H1 (cell line): ENCODE data around the gene PRRC2A. TPM values are rescaled to one million over a fixed set of nuclear protein-coding genes. Genes with fewer than 3 reads are reported as not detected.

ENCODE experiments used
- CEBPB ChIP-seq: IDR thresholded peaks from 2 replicates; pipeline ENCODE4 v1.6.1; 2012; ENCODE audit warnings: low read depth, low read length
- RAD21 ChIP-seq, 2 experiments: IDR thresholded peaks in 1 of 2; conservative IDR thresholded peaks in 1 of 2; 2 replicates each; pipeline ENCODE4 v1.6.1; 2011; ENCODE audit warnings: low read depth in 2 of 2, low read length in 2 of 2, improper control_type of control experiment in 1 of 2, inconsistent platforms in 1 of 2, mild to moderate bottlenecking in 1 of 2, moderate library complexity in 1 of 2
- SIN3A ChIP-seq, 2 experiments: IDR thresholded peaks in 1 of 2; conservative IDR thresholded peaks in 1 of 2; 2 replicates each; pipeline ENCODE4 v1.6.1; 2011 to 2012; ENCODE audit warnings: low read length in 2 of 2, improper control_type of control experiment in 1 of 2, low read depth in 1 of 2, mild to moderate bottlenecking in 1 of 2
- polyA plus RNA-seq, 7 experiments: library from polyadenylated mRNA; depleted of rRNA in 3 of 7; stranded (reverse) in 5 of 7; unstranded in 2 of 7; fragments of >200 nt in 5 of 7; fragments of 200-250 nt in 2 of 7; gene quantifications; 1 replicate in 5 of 7; 2 replicates in 1 of 7; 4 replicates in 1 of 7; pipeline versions ENCODE4 v1.2.1 to v1.2.3, GENCODE V29; 2011 to 2013; ENCODE audit warnings: missing spikeins in 2 of 7, mixed read lengths in 2 of 7
- total RNA-seq: library from RNA; stranded (reverse); fragmentation: NEBNext Ultra II Directional; extraction: Animal tissue kit (Norgen Biotek cat#: 25700); gene quantifications from 2 replicates; pipeline ENCODE4 v1.2.1, GENCODE V29; 2021

PRRC2A gene
- total and polyA plus RNA-seq, 2 of the 8 experiments (the other 6 are each of a cell fraction or from before 2014, with no cell fraction given): 118 to 300 TPM

DNA sequence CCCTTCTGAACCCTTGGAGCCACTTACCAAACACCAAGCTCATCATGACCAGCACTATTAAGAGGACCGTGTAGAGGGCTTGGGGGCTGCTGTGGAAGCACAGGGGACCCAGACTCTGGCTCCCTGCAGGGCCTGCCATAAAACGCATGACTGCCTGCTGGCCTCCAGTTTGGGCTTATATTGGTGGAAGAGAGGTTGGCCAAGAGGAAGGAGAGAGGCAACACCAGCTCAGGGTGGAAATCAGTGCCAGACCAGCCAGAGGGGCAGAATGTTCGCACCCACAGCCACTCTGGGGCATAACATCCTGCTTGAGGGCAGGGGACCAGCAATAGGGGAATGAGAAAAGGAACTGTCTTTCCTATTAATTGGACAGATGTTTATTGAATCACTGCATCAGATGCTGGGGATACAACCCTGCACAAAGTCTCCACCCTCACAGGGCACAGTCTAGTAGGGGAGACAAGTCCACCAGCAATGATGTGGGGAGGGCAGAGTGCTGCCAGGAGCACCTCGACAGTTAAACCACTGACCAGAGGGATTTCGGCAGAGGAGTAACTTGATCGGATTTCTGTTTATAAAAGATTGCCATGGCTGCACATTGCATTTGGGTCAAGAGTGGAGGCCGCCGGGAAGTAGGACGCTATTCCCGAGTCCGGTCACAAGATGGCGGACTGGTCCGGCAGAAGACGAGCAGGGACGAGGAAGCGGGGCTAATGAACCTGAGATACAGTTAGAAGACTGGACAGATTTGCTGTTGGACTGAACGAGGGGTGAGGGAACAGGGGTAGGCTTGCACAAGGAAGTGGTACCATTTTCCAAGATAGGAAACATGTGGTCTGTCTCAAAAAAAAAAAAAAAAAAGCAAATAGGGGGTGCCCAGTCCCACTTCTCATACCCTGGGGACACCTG lies 60.0 kb downstream of the PRRC2A start, which contains the start of gene LY6G5C (continued):
- TF ChIP-seq SIN3A (conservative IDR thresholded peaks at IDR 0.05 in 1 of 2, IDR thresholded peaks at IDR 0.05 in 1 of 2; ENCODE audit: low read depth in 1 of 2, low read length in 2 of 2) (peak in 1 of 2 experiments; percentile 84; a peak in 2 of 4 replicates), CEBPB (no peak), RAD21 (IDR thresholded peaks at IDR 0.05 in 1 of 2, conservative IDR thresholded peaks at IDR 0.05 in 1 of 2; ENCODE audit: low read depth in 2 of 2, low read length in 2 of 2) (peak; percentile 90 to 96)
- TF ChIP-seq, all 59 proteins: peak for 5
